AG04450 (cell line): Measurements from ENCODE around the gene NFX1. TPM values are rescaled to one million over a fixed set of nuclear protein-coding genes. Genes with fewer than 3 reads are reported as not detected.

Experiments
- CTCF ChIA-PET: fragments of 300-600, 350-600 bp; formaldehyde crosslinking; extraction: SDS; loops from one replicate; lab custom pipeline; 2022; ENCODE audit warnings: antibody characterized with exemption, inconsistent platforms; lab: Charles Lee
- POLR2A ChIA-PET: fragments of 350-600 bp; formaldehyde crosslinking; extraction: SDS; loops from one replicate; lab custom pipeline; 2021; ENCODE audit warnings: antibody characterized with exemption, inconsistent platforms; lab: Yijun Ruan, JAX
- DNase-seq: peaks from one replicate; pipeline ENCODE4 v3.0.0-alpha.2; 2011; ENCODE audit warnings: low read depth, low spot score
- H3K27ac ChIP-seq: one replicate; pipeline ENCODE4 v1.5.1; 2012; ENCODE audit warnings: low read depth, low read length, control low read depth
- H3K27me3 ChIP-seq: one replicate; pipeline ENCODE4 v1.6.0; 2012; ENCODE audit warnings: low read length; ENCODE audit not compliant: control insufficient read depth, insufficient read depth
- H3K4me3 ChIP-seq: 2 replicates; pipeline ENCODE4 v1.5.1; 2011; ENCODE audit warnings: mild to moderate bottlenecking, low read depth, low read length, control low read depth
- H3K9me3 ChIP-seq: 2 replicates; pipeline ENCODE4 v1.5.1; 2012; ENCODE audit warnings: low read length; ENCODE audit not compliant: control insufficient read depth, insufficient read depth
- CTCF ChIP-seq: IDR thresholded peaks from 2 replicates; pipeline ENCODE4 v1.5.1; 2011; ENCODE audit warnings: low read depth, low read length, control low read depth, inconsistent platforms
- polyA plus RNA-seq: library from polyadenylated mRNA; depleted of rRNA; stranded (reverse); fragments of >200 nt; gene quantifications from 2 replicates; pipeline ENCODE4 v1.2.3, GENCODE V29; 2011; rRNA removed
- small RNA-seq: library from RNA; depleted of rRNA; stranded (forward); fragments of <200 nt; gene quantifications from one replicate; pipeline ENCODE3, GENCODE V24; 2012; ENCODE audit warnings: low read depth; ENCODE audit not compliant: insufficient read length

NFX1 gene
- polyA plus RNA-seq, 1 experiment: 39.2 TPM

- POLR2A ChIA-PET: no interaction called here
Observed at GRCh38 chr9:33416996-33417395, 126.7 kb downstream of the NFX1 start.

GRCh38 chr9:33418090-33418489, 127.8 kb downstream of the NFX1 start:
- POLR2A ChIA-PET: no interaction called here
- H3K9me3 ChIP-seq: no peaks in the 10 kb centered on the region; the same call in 1 of the 2 replicates
- CTCF ChIA-PET: interaction anchor here (0.6 to 4.3 kb wide), 4 partner anchors 35 to 304 kb away, joined by 3 to 36 read pairs (median 5); no protein-coding TSS in a partner anchor
- no peak for DNase-seq
- H3K4me3 ChIP-seq: no peak overlapping the region
- no peak overlapping the region for H3K27ac ChIP-seq
- H3K27me3 ChIP-seq: peaks cover 23% of the 10 kb centered on the region
- no peak for TF ChIP-seq CTCF

More at GRCh38 chr9:33416996-33417395, 126.7 kb downstream of the NFX1 start:
- CTCF ChIA-PET: interaction anchor here (1.5 to 4.9 kb wide), 4 partner anchors 13 to 130 kb away, joined by 5 to 36 read pairs (median 32); partner anchors contain the start of gene AQP7
- no peak for TF ChIP-seq CTCF
- Histone ChIP-seq H3K27me3 (peaks cover 23% of the 10 kb centered on the region), H3K4me3 (no peak overlapping the region), H3K9me3 (no peaks in the 10 kb centered on the region; the same call in 1 of the 2 replicates), H3K27ac (no peak overlapping the region)
- no peak for DNase-seq

GRCh38 chr9:33419708-33420303, 129.5 kb downstream of the NFX1 start:
- no peak overlapping the region for H3K27ac ChIP-seq
- POLR2A ChIA-PET: interaction anchor here (0.7 kb wide), 1 partner anchor 205 kb away, joined by 7 read pairs; no protein-coding TSS in a partner anchor
- no peak overlapping the region for H3K4me3 ChIP-seq
- peaks cover 23% of the 10 kb centered on the region for H3K27me3 ChIP-seq
- CTCF ChIA-PET: interaction anchor here (0.6 to 0.7 kb wide), 2 partner anchors 25 to 38 kb away, joined by 3 to 4 read pairs; no protein-coding TSS in a partner anchor
- no peaks in the 10 kb centered on the region for H3K9me3 ChIP-seq
- no peak for TF ChIP-seq CTCF
- DNase-seq: no peak

Small RNA genes lying within 50 kb of the gene (small RNA-seq; reads per million reads assigned to genes)
- gene RF00019: not detected

Other genes with a start within 250 kb of the NFX1 start
- 17.1 and 19.6 TPM in 2 replicates for gene SMU1, start 213.8 kb upstream of the NFX1 start, polyA plus RNA-seq
- 55.3 and 57.0 TPM in 2 replicates for gene B4GALT1, start 123.2 kb upstream of the NFX1 start, polyA plus RNA-seq
- gene SPINK4, start 50.3 kb upstream of the NFX1 start, polyA plus RNA-seq: not detected in 2 replicates
- 26.4 and 31.7 TPM in 2 replicates for gene BAG1, start 25.8 kb upstream of the NFX1 start, polyA plus RNA-seq
- gene CHMP5, start 25.5 kb upstream of the NFX1 start, polyA plus RNA-seq: 97.6 and 144 TPM in 2 replicates
- 0.11 and 0.33 TPM in 2 replicates for gene AQP7, start 112.1 kb downstream of the NFX1 start, polyA plus RNA-seq
- 10.6 and 12.4 TPM in 2 replicates for gene AQP3, start 157.1 kb downstream of the NFX1 start, polyA plus RNA-seq
- gene NOL6, start 183.4 kb downstream of the NFX1 start, polyA plus RNA-seq: 34.7 and 42.6 TPM in 2 replicates
- 5.9 and 8.6 TPM in 2 replicates for gene ANKRD18B, start 233.7 kb downstream of the NFX1 start, polyA plus RNA-seq